ENCODE measurements around the gene THG1L. TPM values are rescaled to one million over a fixed set of nuclear protein-coding genes. Genes with fewer than 3 reads are reported as not detected.

Gene THG1L
- total and polyA plus RNA-seq, 2 experiments from 2014 or later: 12.2 to 13.8 TPM

GRCh38 chr5:157714596-157714864, 16.7 kb upstream of the THG1L start:
- Histone ChIP-seq H3F3A (replicated peaks; ENCODE audit: low read depth) (no peaks in the 10 kb centered on the region), H4K20me1 (replicated peaks; ENCODE audit: insufficient read depth) (no peaks in the 10 kb centered on the region), H3K4me2 (no peak overlapping the region), H3K79me2 (replicated peaks; ENCODE audit: insufficient read depth) (no peaks in the 10 kb centered on the region), H3K4me1 (ENCODE audit: insufficient read depth) (no peaks in the 10 kb centered on the region), H3K9me2 (ENCODE audit: insufficient read depth) (no peaks in the 10 kb centered on the region; the same call in 1 of the 2 replicates), H2AFZ (no peak overlapping the region), H3K36me3 (ENCODE audit: insufficient read depth) (no peaks in the 10 kb centered on the region), H3K27me3 (ENCODE audit: insufficient read depth) (no peaks in the 10 kb centered on the region), H3K4me3 (no peak overlapping the region), H3K27ac (ENCODE audit: low read depth) (no peak overlapping the region)
- peaks cover 3% of the 10 kb centered on the region; the same call in 1 of the 3 replicates for H3K9me3 Mint-ChIP-seq
- no peak overlapping the region for H3K27ac Mint-ChIP-seq
- H3K36me3 Mint-ChIP-seq (ENCODE audit: low read depth): no peaks in the 10 kb centered on the region
- H3K27me3 Mint-ChIP-seq (ENCODE audit: insufficient read depth, low read depth, poor library complexity): peaks cover 6% of the 10 kb centered on the region
- ATAC-seq (no peak), DNase-seq (ENCODE audit: low spot score) (no peak)
- no peak overlapping the region for H3K4me3 Mint-ChIP-seq
- H3K4me1 Mint-ChIP-seq: peaks cover 5% of the 10 kb centered on the region; the same call in 2 of the 3 replicates
- TF ChIP-seq CREB1 (CRISPR knock-in tag; IDR thresholded peaks at IDR 0.05; ENCODE audit: low read depth): no peak
- no peak for TF ChIP-seq ZNF331 (CRISPR knock-in tag; IDR thresholded peaks at IDR 0.05; ENCODE audit: low read depth)
- no peak for TF ChIP-seq EZH2 (IDR thresholded peaks at IDR 0.05; ENCODE audit: low read depth, unreplicated experiment)
- no peak for TF ChIP-seq ZNF114 (CRISPR knock-in tag; IDR thresholded peaks at IDR 0.05)
- TF ChIP-seq ETS1 (IDR thresholded peaks at IDR 0.05): no peak
- TF ChIP-seq REST (IDR thresholded peaks at IDR 0.05; ENCODE audit: unreplicated experiment): no peak
- TF ChIP-seq POLR2AphosphoS5 (IDR thresholded peaks at IDR 0.05; ENCODE audit: low read depth): no peak
- TF ChIP-seq ZNF462 (CRISPR knock-in tag; IDR thresholded peaks at IDR 0.05): no peak
- TF ChIP-seq EZH2phosphoT487 (IDR thresholded peaks at IDR 0.05; ENCODE audit: unreplicated experiment): no peak
- TF ChIP-seq STAT1 (IDR thresholded peaks at IDR 0.05; ENCODE audit: unreplicated experiment): no peak
- no peak for TF ChIP-seq NANOG (IDR thresholded peaks at IDR 0.05; ENCODE audit: borderline replicate concordance)
- no peak for TF ChIP-seq CTCF (conservative IDR thresholded peaks at IDR 0.05; ENCODE audit: low read depth in 2 of 2)
- no peak for TF ChIP-seq JUNB (IDR thresholded peaks at IDR 0.05; ENCODE audit: unreplicated experiment)
